ENCODE results near the gene SNRPD3.

SNRPD3 gene

GRCh38 chr22:24590596-24591173 is 34.9 kb downstream of the SNRPD3 start:
- Histone ChIP-seq H3K9me2 (replicated peaks; ENCODE audit: low read depth, low read length) (no peaks in the 10 kb centered on the region), H4K20me1 (ENCODE audit: insufficient read depth, low read length, poor library complexity, severe bottlenecking) (no peaks in the 10 kb centered on the region), H2AFZ (ENCODE audit: low read length) (no peak overlapping the region), H3K9ac (ENCODE audit: low read depth, low read length, poor library complexity, severe bottlenecking) (no peak overlapping the region), H3K79me2 (ENCODE audit: insufficient read depth, low read length) (no peaks in the 10 kb centered on the region), H3K4me2 (ENCODE audit: low read depth, low read length, poor library complexity, severe bottlenecking) (no peak overlapping the region), H3K27me3 (ENCODE audit: insufficient read depth, low read length, poor library complexity, severe bottlenecking) (no peaks in the 10 kb centered on the region), H3K4me3 (ENCODE audit: low read length, poor library complexity, severe bottlenecking) (no peak overlapping the region), H3K4me1 (ENCODE audit: insufficient read depth, low read length, poor library complexity, severe bottlenecking) (peaks cover 8% of the 10 kb centered on the region), H3K9me3 (ENCODE audit: insufficient read depth, low read depth, low read length) (no peaks in the 10 kb centered on the region), H3F3A (ENCODE audit: low read depth) (no peaks in the 10 kb centered on the region), H3K36me3 (ENCODE audit: insufficient read depth, low read length) (no peaks in the 10 kb centered on the region)
- TF ChIP-seq CTCF (conservative IDR thresholded peaks at IDR 0.05; ENCODE audit: low read length): no peak
- no peak for TF ChIP-seq EZH2phosphoT487 (IDR thresholded peaks at IDR 0.05; ENCODE audit: borderline replicate concordance)

GRCh38 chr22:24591286-24591830 is 35.6 kb downstream of the SNRPD3 start:
- H3K4me2 ChIP-seq (ENCODE audit: low read depth, low read length, poor library complexity, severe bottlenecking): no peak overlapping the region
- H2AFZ ChIP-seq (ENCODE audit: low read length): no peak overlapping the region

GRCh38 chr22:24592058-24592850 is 36.5 kb downstream of the SNRPD3 start:
- Histone ChIP-seq H3K27me3 (ENCODE audit: insufficient read depth, low read length, poor library complexity, severe bottlenecking) (no peaks in the 10 kb centered on the region), H3K4me2 (ENCODE audit: low read depth, low read length, poor library complexity, severe bottlenecking) (no peak overlapping the region), H3K9me2 (replicated peaks; ENCODE audit: low read depth, low read length) (no peaks in the 10 kb centered on the region), H3K79me2 (ENCODE audit: insufficient read depth, low read length) (no peaks in the 10 kb centered on the region), H3K36me3 (ENCODE audit: insufficient read depth, low read length) (no peaks in the 10 kb centered on the region), H3K4me1 (ENCODE audit: insufficient read depth, low read length, poor library complexity, severe bottlenecking) (peaks cover 8% of the 10 kb centered on the region), H3K9me3 (ENCODE audit: insufficient read depth, low read depth, low read length) (no peaks in the 10 kb centered on the region), H3F3A (ENCODE audit: low read depth) (no peaks in the 10 kb centered on the region), H2AFZ (ENCODE audit: low read length) (no peak overlapping the region), H3K4me3 (ENCODE audit: low read length, poor library complexity, severe bottlenecking) (no peak overlapping the region), H4K20me1 (ENCODE audit: insufficient read depth, low read length, poor library complexity, severe bottlenecking) (no peaks in the 10 kb centered on the region), H3K9ac (ENCODE audit: low read depth, low read length, poor library complexity, severe bottlenecking) (no peak overlapping the region)
- TF ChIP-seq EZH2phosphoT487 (IDR thresholded peaks at IDR 0.05; ENCODE audit: borderline replicate concordance) (no peak), CTCF (conservative IDR thresholded peaks at IDR 0.05; ENCODE audit: low read length) (no peak)

More at GRCh38 chr22:24591286-24591830, 35.6 kb downstream of the SNRPD3 start:
- Histone ChIP-seq H3K79me2 (ENCODE audit: insufficient read depth, low read length) (no peaks in the 10 kb centered on the region), H3K27me3 (ENCODE audit: insufficient read depth, low read length, poor library complexity, severe bottlenecking) (no peaks in the 10 kb centered on the region), H4K20me1 (ENCODE audit: insufficient read depth, low read length, poor library complexity, severe bottlenecking) (no peaks in the 10 kb centered on the region), H3K4me1 (ENCODE audit: insufficient read depth, low read length, poor library complexity, severe bottlenecking) (peaks cover 8% of the 10 kb centered on the region), H3F3A (ENCODE audit: low read depth) (no peaks in the 10 kb centered on the region), H3K9me3 (ENCODE audit: insufficient read depth, low read depth, low read length) (no peaks in the 10 kb centered on the region), H3K4me3 (ENCODE audit: low read length, poor library complexity, severe bottlenecking) (no peak overlapping the region), H3K9ac (ENCODE audit: low read depth, low read length, poor library complexity, severe bottlenecking) (no peak overlapping the region), H3K36me3 (ENCODE audit: insufficient read depth, low read length) (no peaks in the 10 kb centered on the region), H3K9me2 (replicated peaks; ENCODE audit: low read depth, low read length) (no peaks in the 10 kb centered on the region)
- TF ChIP-seq CTCF (conservative IDR thresholded peaks at IDR 0.05; ENCODE audit: low read length) (no peak), EZH2phosphoT487 (IDR thresholded peaks at IDR 0.05; ENCODE audit: borderline replicate concordance) (no peak)

Data from Loucy (cell line).